EH (cell line): ENCODE measurements around the gene TOMM34.

Experiments
- DNase-seq: peaks from one replicate; pipeline ENCODE4 v3.0.0-alpha.2; 2015; ENCODE audit warnings: low read depth

TOMM34 gene

GRCh38 chr20:44960103-44960852 is at the start of gene TOMM34:
Gene TOMM34, minus strand, starts transcription at chr20:44960397. Its CDS starts 64 bp downstream, at chr20:44960333.
- DNase-seq: peak; percentile 91

DNA sequence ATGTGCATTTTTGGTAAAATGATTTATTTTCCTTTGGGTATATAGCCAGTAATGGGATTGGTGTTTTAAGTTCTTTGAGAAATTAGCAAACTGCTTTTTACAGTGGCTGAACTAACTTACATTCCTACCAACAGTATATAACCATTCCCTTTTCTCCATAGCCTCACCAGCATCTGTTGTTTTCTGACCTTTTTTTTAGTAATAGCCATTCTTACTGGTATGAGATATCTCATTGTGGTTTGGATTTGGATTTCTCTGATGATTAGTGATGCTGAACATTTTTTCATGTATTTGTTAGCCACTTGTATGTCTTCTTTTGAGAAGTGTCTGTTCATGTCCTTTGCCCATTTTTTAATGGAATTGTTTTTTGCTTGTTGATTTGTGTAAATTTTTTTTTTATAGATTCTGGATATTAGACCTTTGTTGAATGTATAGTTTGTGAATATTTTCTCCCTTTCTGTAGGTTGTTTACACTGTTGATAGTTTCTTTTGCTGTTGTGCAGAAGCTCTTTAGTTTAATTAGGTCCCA is 48.4 kb upstream of the TOMM34 start:
- DNase-seq: peak; percentile 61

DNA sequence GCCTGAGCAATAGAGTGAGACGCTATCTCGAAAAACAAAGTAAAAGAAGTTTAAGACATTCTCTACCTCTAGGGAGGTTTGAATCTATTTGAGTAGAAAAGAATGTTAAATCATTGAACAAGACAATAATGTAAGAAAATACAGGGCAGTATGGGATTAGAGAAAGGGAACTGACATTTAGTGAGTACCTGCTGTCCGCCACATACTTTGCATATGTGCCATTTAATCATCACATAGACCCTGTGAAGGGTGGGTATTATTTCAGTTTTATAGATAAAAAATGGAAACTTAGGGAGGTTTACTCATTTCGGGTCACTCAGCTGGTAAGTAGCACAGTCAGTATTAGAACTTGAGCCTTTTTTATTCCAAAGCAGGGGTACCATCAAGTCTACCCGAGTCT is 37.5 kb upstream of the TOMM34 start:
- DNase-seq: no peak

DNA sequence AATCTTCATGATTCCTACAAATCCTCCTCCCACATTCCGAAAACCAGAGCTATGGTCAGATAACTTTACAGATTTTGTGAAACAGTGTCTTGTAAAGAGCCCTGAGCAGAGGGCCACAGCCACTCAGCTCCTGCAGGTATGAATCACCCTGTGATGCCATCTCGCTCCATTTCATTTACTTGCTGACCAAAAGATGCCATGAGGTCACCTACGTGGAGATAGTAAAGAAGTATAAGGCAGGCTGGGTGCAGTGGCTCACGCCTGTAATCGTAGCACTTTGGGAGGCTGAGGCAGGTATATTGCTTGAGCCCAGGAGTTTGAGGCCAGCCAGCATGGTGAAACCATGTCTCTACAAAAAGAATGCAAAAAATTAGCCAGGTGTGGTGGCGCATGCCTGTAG is 37.0 kb upstream of the TOMM34 start:
- no peak for DNase-seq

GRCh38 chr20:44993343-44993742 is 33.1 kb upstream of the TOMM34 start:
- DNase-seq: peak; percentile 43

DNA sequence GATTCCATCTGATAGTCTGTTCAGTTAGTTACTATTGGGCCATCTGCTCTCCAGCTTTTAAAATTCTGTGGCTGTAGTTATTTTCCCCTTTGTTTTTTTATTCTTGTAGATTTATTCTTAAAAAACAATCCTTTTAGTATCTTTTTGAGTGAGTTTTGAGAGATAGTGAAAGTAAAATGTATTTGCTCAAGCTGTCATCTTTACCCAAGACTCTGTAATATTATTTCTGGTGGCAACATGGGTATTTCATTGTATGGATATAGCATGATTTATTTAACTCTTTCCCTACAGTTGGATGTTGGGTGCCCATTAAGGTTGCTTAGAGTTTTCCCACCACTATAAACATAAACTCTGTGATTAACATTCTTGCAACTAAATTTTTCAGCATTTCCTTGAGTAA is 30.8 kb upstream of the TOMM34 start:
- DNase-seq: no peak

DNA sequence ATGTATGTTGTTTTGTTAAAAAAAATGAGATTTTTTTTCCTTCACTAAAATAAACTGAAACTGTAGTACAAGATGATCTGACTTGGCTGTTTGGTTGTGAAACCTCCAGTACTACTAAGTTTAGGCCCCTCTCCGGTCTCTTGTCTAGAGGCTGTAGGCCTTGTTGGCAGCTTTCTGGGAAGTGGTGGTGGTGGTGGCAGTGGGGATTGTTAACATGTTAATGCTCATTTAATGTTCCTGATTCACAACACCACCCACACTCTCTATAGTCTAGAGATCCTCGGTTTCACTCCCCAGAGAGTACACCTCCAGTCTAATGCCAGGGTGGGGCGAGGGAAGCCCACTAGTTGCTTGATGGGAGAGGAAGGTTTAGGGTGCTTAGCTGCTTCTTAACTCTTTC is 30.2 kb upstream of the TOMM34 start:
- DNase-seq: peak; percentile 21

DNA sequence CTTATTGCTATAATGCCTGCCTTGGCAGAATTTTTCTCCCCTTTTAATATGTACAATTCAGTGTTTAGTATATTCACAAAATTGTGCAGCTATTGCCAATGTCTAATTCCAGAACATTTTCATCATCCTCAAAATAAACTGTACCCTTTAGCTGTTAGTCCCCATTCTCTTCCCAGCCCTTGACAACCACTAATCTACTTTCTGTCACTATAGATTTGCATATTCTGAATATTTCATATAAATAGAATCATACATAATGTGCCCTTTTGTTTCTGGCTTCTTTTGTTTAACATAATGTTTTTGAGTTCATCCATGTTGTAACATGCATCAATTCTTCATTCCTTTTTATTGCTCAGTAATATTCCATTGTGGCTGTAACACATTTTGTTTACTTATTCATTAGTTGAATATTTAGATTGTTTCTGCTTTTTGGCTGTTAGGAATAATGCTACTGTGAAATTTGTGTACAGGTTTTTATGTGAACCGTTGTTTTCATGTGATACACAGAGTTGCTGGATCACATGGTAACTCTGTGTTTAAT is 28.5 kb upstream of the TOMM34 start:
- no peak for DNase-seq

DNA sequence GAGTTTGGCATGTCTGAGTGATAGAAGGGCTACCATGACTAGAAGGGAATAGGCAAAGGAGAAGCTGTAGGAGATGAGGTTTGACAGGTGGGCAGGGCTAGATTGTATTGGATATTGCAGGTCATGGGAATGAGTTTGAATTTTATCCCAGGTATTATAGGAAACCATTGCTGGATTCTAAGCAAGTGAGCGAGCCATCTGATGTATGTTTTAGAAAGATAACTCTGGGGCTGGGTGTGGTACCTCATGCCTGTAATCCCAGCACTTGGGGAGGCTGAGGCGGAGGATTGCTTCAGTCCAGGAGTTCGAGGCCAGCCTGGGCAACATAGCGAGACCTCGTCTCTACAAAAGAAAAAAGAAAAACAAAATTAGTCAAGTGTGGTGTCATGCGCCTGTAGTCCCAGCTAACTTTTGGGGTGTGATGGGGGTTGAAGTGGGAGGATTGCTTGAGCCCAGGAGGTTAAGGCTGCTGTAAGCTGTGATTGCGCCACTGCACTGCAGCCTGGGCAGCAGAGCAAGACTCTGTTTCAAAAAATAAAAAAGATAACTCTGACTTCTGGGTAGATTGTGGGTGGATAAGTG is 23.0 kb upstream of the TOMM34 start:
- DNase-seq: no peak

DNA sequence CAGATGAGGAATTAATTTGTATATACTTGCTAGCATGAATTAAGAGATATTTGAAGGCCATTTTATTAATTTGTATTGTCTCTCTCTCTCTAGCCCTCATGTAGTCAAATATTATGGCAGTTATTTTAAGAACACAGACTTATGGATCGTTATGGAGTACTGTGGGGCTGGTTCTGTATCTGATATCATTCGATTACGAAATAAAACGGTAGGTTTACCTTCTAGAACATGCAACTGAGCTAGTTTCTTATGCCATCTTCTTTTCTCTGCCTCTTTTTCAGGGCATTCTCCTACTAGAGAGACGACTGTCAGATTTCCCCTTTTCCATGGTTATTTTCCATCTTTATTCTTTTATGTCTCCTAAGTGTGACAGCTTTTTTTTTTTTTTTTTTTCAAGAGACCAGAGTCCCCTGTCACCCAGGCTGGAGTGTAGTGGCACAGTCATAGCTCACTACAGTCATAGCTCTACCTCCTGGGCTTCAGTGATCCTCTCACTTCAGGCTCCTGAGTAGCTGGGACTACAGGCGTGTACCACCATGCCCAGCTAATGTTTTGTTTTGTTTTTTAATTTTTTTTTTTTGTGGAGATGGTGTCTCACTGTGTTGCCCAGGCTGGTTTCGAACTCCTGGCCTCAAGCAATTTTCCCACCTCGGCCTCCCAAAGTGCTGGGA is 21.7 kb upstream of the TOMM34 start:
- no peak for DNase-seq

GRCh38 chr20:44979090-44979621 is 19.0 kb upstream of the TOMM34 start:
- peak; percentile 54 for DNase-seq

GRCh38 chr20:44976698-44977097 is 16.5 kb upstream of the TOMM34 start:
- DNase-seq: no peak

- peak; percentile 83 for DNase-seq
Measured at GRCh38 chr20:44973053-44973452, 12.9 kb upstream of the TOMM34 start.

DNA sequence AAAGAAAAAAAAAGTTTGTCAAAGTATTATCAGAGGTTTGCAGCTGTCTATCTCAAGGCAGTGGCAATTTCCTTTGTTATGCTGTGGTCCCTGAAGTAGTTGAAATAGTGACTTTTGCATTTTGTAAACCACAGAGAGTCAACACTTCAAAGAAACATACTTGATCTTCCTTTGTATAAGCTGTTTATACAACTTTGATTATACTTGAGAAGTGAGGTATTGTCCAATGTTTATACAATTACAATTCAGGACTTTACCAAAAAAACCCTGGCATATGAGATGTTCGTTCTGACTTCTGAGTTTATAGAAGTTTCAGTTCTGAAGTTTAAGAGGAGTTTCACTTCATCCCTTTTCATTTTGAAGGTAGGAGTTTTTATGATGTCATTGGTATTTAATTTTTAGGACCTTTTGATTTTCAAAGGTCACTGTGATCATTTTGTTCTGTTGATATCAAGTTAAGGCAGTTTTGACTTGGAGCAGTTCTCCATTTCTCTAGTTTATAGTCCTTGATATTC is 10.1 kb upstream of the TOMM34 start:
- DNase-seq: no peak

DNA sequence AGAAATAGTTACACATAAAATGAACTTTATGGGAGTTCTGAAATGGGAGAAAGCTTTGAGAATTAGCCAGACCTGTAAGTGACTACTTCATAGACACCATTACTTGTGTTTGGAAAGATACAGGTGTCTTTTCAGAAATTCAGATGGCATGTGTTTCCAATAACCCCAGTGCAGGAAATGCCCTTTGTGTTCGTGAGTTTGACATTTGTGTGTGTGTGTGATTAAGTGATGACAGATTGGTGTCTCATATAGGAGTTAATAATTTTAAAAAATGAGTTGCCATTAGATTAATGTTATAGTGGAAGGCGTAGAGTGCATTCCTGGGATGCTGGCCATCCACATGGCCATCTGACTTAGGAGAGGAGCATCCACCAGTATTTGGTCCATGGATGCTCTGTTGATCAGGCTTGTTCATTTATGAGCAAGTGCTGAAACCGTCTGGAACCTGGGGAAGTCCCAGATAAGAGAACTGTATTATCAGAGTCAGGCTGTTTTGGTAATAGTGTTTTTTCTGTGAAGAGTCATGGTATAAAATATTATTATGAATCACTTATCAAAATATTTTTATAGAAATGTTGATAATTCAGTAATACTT is 9.2 kb upstream of the TOMM34 start:
- DNase-seq: no peak

DNA sequence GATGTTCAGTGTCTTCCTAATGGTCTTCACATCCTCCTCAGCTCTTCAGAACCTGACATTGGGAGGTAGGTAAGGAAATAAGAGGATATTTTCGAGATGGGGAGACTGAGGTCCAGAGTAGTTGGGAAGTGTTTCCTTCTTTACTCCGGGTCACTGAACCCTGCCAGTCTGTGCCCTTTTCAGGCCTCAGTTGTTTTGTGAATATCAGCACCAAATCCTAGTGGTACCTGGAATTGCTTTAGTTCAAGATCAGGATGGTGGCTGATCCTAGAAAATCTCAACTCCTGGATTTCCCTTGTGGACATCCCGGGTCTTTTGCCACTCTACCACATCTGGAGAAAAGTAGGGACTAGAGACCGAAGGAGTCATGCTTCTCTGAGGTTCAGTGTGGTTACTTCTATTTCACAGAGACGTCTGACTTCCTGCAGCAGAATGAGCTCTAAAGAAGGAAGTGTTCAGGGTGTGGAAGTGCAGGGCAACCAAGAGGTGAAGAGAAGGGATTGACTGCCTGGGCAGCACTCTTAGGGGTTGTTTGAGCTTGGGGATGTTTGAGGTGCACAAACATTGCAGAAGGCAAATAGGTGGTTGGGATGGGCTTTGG is 7.1 kb upstream of the TOMM34 start:
- peak; percentile 54 for DNase-seq

DNA sequence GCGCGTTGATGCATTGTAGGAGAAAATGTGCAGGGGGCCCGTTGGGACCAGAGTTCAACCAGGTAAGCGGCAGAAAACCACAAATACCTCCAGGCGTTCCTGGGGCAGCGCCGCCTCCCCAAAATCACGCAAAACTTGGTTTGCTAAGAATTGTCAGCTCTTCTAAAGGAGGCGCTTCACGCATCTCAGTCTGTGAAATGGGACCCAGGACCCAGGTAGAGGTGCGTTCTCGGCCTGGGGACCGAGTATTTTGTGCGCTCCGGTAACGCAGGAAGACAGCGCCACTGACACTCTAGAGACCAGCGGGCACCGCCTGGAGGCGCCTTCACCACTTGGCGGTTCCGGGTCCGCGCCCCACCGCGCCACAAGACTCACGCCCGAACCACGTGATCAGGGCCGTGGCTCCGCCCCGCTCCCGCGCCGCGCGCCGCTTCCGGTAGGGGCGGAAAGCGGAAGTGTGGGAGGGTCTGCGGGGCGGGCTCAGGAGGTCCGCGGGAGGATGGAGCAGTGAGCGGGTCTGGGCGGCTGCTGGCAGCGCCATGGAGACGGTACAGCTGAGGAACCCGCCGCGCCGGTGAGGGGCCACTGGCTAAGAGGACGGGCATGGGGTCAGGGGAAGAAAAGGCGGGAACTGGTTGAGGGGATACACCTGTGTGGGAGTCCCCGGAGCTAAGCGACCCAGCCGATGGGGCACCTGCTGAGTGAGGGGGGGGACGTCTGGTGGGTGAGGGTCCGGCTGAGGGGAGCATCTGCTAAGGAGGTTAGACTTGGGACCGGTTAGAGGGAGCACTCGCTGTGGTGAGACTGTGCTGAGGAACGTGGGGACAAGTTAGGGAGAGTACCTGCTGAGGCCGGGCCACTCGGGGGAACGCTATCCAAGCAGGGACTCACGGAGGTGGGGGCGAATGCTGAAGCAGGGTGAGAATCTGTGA is 6.1 kb upstream of the TOMM34 start, which contains the start of gene STK4:
Gene STK4, plus strand, starts transcription at position 483 of the 932 bp plus-strand sequence. Its CDS starts 57 bp downstream, at position 540.
- peak; percentile 91 for DNase-seq

DNA sequence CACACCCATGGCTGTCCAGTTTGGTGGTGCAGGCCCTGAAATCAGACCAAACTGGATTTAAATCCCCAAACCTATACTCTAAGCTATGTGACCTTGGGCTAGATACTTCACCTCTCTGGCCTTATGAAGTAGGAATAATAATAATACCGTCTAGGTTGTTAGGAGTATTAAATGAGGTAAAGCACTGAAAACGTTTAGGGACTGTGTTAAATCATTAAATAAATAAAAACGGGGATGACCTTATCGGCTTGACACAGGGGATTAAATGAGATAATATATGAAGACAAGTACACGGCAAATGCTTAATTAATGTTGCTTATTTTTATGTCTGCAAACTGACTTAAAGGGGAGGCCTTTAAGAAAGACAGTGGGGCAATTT is 5.4 kb upstream of the TOMM34 start:
- no peak for DNase-seq

- no peak for DNase-seq
Measured at GRCh38 chr20:44963325-44964215, 3.4 kb upstream of the TOMM34 start.
